ENCODE data around the gene SORCS2.

GRCh38 chr4:7590189-7590588, 397.9 kb downstream of the SORCS2 start:
- TF ChIP-seq ZNF561 (tag by site-specific recombination; IDR thresholded peaks at IDR 0.05; ENCODE audit: borderline replicate concordance): no peak
- TF ChIP-seq HOXD13 (CRISPR knock-in tag; IDR thresholded peaks at IDR 0.05; ENCODE audit: borderline replicate concordance): no peak
- TF ChIP-seq, protein P1, sequence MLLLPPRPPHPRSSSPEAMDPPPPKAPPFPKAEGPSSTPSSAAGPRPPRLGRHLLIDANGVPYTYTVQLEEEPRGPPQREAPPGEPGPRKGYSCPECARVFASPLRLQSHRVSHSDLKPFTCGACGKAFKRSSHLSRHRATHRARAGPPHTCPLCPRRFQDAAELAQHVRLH (tag by site-specific recombination; IDR thresholded peaks at IDR 0.05): no peak
- no peak for TF ChIP-seq ZNF629 (tag by site-specific recombination; IDR thresholded peaks at IDR 0.05)
- no peak for TF ChIP-seq MYNN (tag by site-specific recombination; IDR thresholded peaks at IDR 0.05; ENCODE audit: borderline replicate concordance)

Measured in HEK293 (cell line).